IPS DF 19.7 (cell line): ENCODE measurements around the gene CABP1.
"Not testable (repeated sequence)": the region's sequence is repeated elsewhere in the genome, so short reads cannot be mapped to it uniquely, and the experiment has no call there.

Experiments
- DNase-seq: peaks from one replicate; pipeline ENCODE4 v3.0.0-alpha.2; 2013; ENCODE audit warnings: low read depth, low spot score

CABP1 gene

DNA sequence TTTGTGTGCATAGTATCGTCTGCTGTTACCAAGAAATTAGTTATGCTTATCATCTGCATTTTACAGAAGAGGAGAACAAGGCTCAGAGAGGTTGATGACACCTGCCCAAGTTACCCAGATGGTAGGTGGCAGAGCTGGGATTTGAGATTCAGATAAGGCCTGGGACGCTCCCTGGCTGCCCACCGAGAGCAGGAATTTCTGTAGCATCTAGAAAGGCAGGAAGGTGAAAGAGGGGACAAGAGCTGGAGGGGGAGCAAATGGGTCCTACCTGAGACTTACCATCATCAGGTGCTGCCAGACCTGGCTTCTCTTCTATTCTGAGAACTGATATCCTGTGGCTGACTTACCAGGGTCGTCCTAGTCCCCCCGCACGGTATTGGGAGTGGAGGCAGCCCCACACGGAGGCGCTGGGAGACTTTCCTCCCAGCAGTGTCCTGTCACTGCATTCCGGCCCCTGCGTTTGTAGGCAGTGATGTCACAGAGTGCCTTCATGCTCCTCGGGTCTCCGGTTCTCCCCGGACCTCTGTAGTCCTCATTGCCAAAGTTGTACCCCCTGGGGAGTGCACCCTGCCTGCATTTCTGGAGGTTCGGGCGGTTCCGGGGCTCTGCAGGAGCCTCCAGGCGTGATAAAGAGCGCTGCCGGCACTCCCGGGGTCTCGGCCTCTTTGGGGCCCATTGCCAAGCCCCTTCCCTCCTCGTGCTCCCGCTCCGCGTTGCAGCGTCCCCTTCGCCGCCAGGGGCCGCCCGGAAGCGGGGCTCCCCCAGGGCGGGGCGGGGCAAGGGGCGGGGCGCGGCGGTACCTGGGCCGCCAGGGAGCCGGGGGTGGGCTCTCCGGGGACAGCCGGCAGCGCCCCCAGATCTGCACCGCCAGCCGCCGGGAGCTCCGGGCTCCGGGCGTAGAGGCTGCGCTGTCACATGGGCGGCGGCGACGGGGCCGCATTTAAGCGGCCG is at the start of gene CABP1:
Gene CABP1 (plus strand): TSS at position 856 of the 951 bp plus-strand sequence. CDS start 60 bp downstream, at position 916.
- DNase-seq = no peak

DNA sequence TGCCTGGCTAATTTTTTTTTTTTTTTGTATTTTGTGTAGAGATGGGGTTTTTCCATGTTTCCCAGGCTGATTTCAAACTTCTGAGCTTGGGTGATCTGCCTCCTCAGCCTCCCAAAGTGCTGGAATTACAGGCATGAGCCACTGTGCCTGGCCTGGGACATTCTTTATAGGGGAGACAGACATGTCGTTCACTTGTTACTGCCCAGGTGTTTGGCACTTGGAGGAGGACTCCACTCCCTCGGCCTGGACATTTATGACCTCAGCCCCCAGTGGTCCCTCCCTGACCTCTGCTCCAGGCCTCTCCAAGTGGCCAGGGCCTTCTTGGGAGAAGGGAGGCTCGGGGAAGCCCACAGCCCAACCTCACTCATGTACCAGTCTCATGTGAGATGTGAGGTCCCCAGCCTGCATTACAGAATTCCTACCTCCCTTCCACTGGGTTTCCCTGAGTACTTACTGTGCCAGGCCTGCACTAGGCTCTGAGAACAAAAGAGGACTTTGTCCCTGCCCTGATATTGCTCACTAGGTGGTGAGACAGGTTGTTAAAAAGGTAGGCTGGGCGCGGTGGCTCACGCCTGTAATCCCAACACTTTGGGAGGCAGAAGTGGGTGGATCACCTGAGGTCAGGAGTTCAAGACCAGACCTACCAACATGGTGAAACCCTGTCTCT is 49.6 kb upstream of the CABP1 start:
- DNase-seq = no peak

DNA sequence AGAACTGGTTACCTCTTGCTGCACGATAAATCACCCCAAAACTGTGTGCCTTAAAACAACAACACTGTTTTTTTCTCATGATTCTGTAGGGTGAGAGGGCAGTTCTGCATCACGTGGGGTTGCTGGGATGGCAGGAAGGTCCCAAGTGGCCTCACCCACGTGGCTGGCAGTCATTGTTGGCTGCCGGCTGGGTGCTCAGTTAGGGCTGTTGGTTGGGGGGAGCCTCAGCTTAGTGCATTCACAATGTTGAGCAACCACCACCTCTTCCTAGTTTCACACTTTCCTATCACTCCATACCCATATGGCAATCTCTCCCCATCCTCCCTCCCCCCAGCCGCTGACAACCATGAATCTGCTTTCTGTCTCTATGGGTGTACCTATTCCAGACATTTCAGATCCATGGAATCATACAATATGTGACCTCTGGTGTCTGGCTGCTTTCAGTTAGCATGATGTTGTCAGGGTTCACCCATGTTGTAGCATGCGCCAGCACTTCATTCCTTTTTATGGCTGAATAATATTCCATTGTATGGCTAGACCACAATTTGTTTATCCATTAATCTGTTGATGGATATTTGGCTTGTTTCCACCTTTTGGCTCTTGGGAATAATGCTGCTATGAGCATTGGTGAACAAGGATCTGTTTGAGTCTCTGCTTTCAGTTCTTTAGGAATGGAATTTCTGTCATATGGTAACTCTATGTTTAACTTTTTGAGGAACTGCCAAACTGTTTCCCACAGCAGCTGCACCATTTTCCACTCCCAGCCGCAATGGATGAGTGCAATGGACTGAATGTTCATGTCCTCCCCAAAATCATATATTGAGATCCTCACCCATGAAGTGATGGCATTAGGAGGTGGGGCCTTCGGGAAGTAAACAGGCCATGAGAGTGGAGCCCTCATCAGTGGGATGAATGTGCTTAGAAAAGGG is 48.0 kb upstream of the CABP1 start:
- DNase-seq = no peak

DNA sequence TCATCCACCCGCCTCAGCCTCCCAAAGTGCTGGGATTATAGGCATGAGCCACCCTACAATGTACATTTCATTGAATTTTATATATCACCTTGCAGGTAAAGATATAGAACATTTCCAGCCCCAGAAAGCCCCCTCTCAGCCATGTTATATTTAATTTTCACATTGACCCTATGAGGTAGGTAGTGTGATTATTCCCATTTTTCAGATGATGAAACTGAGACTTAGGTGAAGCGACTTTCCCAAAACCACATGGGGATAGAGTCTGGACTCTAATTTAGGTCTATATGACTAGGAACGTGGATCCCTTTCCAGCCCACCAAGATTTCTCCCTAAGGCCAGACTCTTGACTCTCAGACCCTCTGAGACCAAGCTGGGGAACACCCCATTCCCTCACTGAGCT is 43.5 kb upstream of the CABP1 start:
- DNase-seq = no peak

- no peak for DNase-seq
These were observed 42.6 kb upstream of the CABP1 start for GRCh38 chr12:120597861-120598260.

GRCh38 chr12:120598674-120599463 is 41.6 kb upstream of the CABP1 start:
- no peak for DNase-seq

DNA sequence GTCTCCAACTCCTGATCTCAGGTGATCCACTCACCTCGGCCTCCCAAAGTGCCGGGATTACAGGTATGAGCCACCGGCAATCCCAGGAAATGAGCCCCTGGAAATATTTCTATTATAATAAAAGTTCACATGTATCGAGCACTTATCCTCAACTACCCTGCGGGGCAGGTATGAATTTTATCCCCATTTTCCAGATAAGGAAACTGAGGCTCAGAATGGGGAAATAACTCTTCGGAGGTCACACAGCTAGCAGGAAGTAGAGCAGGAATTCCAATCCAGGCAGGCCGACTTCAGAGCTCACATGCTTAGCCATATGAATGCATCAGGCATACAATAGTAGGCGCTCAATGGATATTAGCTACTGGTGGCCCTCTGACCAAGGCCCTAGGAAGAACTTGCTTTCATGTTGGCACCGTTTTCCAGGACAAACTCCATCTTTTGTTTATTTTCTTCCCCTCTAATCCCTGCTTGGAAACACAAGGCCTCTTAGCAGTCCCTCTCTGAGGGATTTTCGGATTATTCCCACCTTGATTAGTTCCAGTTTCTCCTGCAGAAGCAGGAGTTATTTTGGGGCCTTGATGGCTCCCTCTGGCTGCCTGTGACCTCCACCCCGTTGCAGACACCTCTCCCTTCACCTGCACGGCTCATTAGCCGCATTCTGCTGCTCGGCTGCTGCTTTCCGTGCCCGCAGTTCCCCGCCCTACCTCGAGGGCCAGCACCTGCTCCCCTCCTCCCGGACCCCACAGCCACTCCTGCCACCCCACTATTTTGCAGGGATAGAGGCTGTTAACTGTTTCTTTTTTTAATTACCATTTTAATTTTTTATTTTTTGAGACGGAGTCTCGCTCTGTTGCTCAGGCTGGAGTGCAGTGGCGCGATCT is 40.5 kb upstream of the CABP1 start:
- no peak for DNase-seq

GRCh38 chr12:120602416-120602815 is 38.0 kb upstream of the CABP1 start:
- not testable (repeated sequence) for DNase-seq

DNA sequence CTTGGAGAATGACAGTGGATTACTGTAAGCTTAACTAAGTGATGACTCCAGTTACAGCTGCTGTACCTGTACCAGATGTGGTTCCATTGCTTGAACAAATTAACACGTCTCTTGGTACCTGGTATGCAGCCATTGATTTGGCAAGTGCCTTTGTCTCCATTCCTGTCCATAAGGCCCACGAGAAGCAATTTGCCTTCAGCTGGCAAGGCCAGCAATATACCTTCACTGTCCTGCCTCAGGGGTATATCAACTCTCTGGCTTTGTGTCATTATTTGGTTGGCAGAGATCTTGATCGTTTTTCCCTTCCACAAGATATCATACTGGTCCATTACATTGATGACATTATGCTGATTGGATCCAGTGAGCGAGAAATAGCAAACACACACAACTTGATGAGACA is 29.9 kb upstream of the CABP1 start:
- DNase-seq = no peak

- not testable (repeated sequence) for DNase-seq
These were observed 28.9 kb upstream of the CABP1 start for GRCh38 chr12:120611534-120611933.

DNA sequence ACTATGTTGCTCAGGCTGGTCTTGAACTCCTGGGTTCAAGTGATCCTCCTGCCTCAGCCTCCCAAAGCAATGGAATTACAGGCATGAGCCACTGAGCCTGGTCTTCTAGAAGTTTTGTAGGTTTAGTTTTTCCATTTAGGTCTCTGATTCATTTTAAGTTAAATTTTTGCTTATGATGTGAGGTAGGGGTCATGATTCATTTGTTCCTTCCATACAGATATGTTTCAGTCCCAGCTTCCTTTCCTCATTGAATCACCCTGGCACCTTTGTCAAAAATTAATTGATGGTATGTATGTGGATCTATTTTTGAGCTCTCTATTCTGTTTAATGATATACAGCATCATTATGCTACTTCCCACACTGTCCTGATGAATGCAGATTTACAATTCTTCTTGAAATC is 25.6 kb upstream of the CABP1 start:
- no peak for DNase-seq

- DNase-seq = not testable (repeated sequence)
These were observed 23.2 kb upstream of the CABP1 start for GRCh38 chr12:120617193-120617592.

DNA sequence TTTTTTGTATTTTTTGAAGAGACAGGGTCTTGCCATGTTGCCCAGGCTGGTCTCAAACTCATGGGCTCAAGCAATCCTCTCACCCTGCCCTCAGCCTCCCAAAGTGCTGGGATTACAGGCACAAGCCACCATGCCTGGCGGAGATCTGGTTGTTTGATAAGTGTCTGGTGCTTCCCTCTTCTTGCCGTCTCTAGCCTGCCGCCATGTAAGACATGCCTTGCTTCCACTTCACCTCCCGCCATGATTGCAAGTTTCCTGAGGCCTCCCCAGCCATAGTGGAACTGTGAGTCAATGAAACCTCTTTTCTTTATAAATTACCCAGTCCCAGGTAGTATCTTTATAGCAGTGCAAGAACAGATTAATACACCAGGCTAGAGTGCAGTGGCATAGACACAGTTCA is 22.7 kb upstream of the CABP1 start:
- DNase-seq = not testable (repeated sequence)

DNA sequence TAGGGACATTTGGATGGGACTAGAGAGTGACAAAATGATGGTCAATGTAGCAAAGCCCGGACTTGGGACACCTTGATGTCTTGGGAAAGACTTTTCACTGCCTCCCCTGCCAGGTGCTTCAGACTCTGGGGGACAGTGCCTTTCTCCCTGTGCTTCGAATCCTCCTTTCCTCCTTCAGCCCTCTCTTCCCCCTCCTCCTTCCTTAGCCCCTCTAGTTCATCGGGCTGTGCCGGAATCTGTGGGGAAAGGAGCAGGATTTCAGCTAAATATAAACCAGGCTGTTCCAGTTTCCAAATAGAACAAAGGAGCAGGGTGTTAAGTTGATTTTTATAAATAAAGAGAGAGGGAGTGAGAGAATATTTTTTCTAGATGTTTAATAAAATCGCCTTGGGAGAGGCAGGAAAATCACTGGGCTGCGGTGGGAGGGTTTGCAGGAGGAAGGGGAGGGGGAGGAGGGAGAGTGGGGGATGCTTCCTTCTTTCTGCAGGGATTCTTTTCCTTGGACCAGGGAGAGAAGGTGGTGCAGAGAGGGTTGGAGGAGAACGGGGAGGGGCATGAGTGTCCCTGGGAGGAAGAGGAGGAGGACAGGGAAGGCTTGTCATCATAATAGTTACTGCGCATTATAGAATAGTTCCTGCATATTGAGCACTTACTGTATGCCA is 21.3 kb upstream of the CABP1 start:
- no peak for DNase-seq

DNA sequence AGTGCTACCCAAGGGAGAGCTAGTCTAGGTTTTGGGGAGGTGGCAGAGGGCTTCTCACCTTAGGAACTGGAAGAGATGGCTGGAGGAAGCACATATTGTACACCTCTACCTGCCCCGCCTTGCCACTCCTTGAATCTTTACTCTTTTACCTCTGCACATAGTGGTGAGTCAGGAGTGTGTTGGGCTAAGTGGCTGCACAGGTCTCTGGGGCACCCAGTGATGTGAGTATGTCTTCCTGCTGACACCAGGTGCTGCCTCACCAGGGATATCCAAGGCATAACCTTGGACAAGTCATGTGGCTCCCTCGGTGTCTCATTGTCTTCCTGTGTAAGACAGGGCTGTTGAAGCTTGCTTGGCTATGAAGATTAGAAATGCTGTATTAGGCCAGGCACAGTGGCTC is 19.8 kb upstream of the CABP1 start:
- no peak for DNase-seq

GRCh38 chr12:120625557-120626419 is 14.6 kb upstream of the CABP1 start:
- DNase-seq = no peak

- DNase-seq = no peak
These were observed 11.5 kb upstream of the CABP1 start for GRCh38 chr12:120628919-120629318.

DNA sequence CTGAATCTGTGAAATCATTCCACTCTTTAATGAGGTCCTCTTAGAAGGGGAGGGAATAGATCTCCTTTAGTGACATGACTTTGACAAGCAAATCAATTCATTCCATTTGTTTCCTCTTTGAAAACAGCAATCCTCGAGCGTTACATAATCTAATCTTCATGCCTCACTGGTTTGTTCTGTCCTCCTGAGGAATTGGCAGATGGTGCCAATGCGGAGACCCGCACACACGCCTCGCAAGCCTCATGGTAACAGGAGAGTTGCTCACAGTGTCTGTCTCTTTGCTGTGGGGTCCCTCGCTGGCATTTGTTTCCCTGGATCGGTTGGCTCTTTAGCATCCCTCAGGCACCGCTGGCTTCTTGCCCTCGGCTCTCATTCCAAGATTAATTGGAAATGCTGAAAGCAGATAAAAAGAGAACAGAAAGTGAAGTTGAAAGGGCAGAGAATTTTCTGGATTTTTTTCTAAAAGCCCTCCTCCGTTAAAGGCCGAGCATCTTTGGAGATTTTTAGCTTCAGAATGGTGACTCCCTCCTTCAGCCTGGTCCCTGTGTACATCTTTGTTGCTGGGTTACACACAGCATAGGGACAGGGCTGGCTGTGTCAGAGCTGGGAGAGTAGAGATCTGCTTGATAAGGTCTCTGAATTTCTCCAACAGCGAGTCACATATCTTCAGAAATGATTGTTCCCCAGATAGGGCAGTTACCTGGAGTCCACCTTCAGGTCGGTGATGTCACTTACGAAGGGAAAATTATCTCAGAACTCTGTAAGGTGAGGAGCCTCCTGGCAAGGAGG is 10.1 kb upstream of the CABP1 start:
- no peak for DNase-seq
